Hepatocyte (in vitro differentiated cells): Measurements from ENCODE around the gene TFF1. TPM values are rescaled to one million over a fixed set of nuclear protein-coding genes. Genes with fewer than 3 reads are reported as not detected.

Experiments
- DNase-seq: peaks from one replicate; pipeline ENCODE4 v3.0.0-alpha.2; 2016; ENCODE audit warnings: low spot score
- H2AFZ ChIP-seq: fragments of 200-600 bp; sonication (generic); 2 replicates; pipeline ENCODE4 v1.6.0; 2016; ENCODE audit warnings: antibody characterized with exemption, mild to moderate bottlenecking
- H3K27ac ChIP-seq: fragments of 200-600 bp; sonication (generic); 2 replicates; pipeline ENCODE4 v1.5.1; 2016; ENCODE audit warnings: mild to moderate bottlenecking
- H3K27me3 ChIP-seq: fragments of 200-600 bp; sonication (generic); 2 replicates; pipeline ENCODE4 v1.6.1; 2016
- H3K36me3 ChIP-seq: fragments of 200-600 bp; sonication (generic); replicated peaks from 2 replicates; pipeline ENCODE4 v1.5.1; 2016; ENCODE audit warnings: low read depth; ENCODE audit not compliant: insufficient read depth
- H3K4me1 ChIP-seq: fragments of 200-600 bp; sonication (generic); 2 replicates; pipeline ENCODE4 v1.5.1; 2016; ENCODE audit warnings: mild to moderate bottlenecking, moderate library complexity; ENCODE audit not compliant: insufficient read depth
- H3K4me2 ChIP-seq: fragments of 200-600 bp; sonication (generic); 2 replicates; pipeline ENCODE4 v1.6.0; 2016
- H3K4me3 ChIP-seq: fragments of 200-600 bp; sonication (generic); 2 replicates; pipeline ENCODE4 v1.5.1; 2016; ENCODE audit warnings: mild to moderate bottlenecking
- H3K79me2 ChIP-seq: fragments of 200-600 bp; sonication (generic); 2 replicates; pipeline ENCODE4 v1.6.0; 2017; ENCODE audit warnings: mild to moderate bottlenecking
- H3K9me2 ChIP-seq: fragments of 200-600 bp; sonication (generic); replicated peaks from 2 replicates; pipeline ENCODE4 v1.6.0; 2017; ENCODE audit warnings: mild to moderate bottlenecking; ENCODE audit not compliant: insufficient read depth
- H3K9me3 ChIP-seq: fragments of 200-600 bp; sonication (generic); 2 replicates; pipeline ENCODE4 v1.5.1; 2016; ENCODE audit warnings: low read depth, mild to moderate bottlenecking
- H4K20me1 ChIP-seq: fragments of 200-600 bp; sonication (generic); 2 replicates; pipeline ENCODE4 v1.6.0; 2016; ENCODE audit warnings: mild to moderate bottlenecking; ENCODE audit not compliant: insufficient read depth, poor library complexity, severe bottlenecking
- CTCF ChIP-seq: fragments of 200-600 bp; sonication (generic); IDR thresholded peaks from 2 replicates; pipeline ENCODE4 v1.5.1; 2016; ENCODE audit warnings: antibody characterized with exemption, mild to moderate bottlenecking; ENCODE audit not compliant: poor library complexity
- EZH2 ChIP-seq: fragments of 200-600 bp; sonication (generic); IDR thresholded peaks from 2 replicates; pipeline ENCODE4 v1.6.1; 2016; ENCODE audit warnings: antibody characterized with exemption, mild to moderate bottlenecking, borderline replicate concordance
- EZH2phosphoT487 ChIP-seq: fragments of 200-600 bp; sonication (generic); IDR thresholded peaks from one replicate; pipeline ENCODE4 v1.6.1; 2018; ENCODE audit warnings: antibody characterized with exemption, mild to moderate bottlenecking, low read depth, moderate library complexity; ENCODE audit not compliant: unreplicated experiment, severe bottlenecking
- WGBS: methylation state at CpG from one replicate; pipeline ENCODE4 v1.1.6; 2016; ENCODE audit warnings: low lambda C conversion rate; ENCODE audit errors: missing lambda C conversion rate; 5-methylcytosine and 5-hydroxymethylcytosine counted together
- polyA plus RNA-seq: library from polyadenylated mRNA; unstranded; fragments of >200 nt; fragmentation: Nextera tagmentation; extraction: Ambion mirVana; gene quantifications from 2 replicates; pipeline ENCODE4 v1.2.1, GENCODE V29; 2016
- total RNA-seq: library from RNA; depleted of rRNA; stranded (reverse); fragments of >200 nt; gene quantifications from 2 replicates; pipeline ENCODE4 v1.2.3, GENCODE V29; 2014

TFF1 gene
- total and polyA plus RNA-seq, 2 experiments from 2014 or later, result 57.4 to 140 TPM

DNA sequence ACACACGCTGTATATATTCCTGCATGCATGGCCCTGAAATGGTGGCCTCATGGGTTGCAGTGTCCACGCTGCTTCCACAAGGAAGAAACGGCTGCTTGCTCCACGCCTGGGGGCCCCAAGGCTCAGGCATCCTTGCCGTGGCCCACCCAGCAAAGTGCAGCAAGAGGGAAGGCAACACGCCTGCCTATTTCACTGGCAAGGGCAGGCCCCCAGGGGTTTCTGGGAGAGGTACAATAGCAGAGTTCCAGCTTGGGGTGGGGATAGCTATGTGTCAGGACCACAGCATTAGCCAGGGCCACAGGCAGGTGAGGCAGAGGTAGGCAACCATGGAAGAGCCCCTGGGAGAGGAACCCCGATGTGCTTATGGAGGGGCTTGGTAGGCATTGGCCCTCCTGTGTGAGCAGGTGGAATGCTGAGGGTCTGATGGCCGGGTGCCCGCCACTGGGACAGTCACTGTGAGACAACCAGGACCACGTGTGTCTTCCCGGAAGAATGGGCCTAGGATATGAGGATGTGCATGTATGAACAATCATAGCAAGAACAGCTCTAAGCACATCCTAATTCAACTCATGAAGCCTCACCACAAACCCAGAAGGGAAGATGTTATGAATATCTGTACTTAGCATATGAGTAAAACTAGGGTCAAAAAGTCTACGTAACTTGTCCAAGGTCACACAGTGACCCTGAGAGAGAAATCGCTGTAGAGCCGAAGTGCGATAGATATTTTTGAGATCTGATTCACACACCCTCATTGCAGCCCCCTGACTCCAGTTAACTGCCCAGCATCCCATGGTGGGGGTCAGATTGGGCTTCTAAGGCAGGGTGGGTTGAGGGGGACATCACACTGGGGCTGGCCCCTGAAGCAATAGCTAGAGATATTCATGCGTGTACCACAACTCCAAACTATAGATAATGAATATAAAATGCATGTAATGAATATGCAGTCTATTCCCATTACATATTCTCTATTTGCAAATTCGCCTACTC lies 27.3 kb downstream of the TFF1 start:
- H3K79me2 ChIP-seq, result no peaks in the 10 kb centered on the region
- H3K36me3 ChIP-seq, result no peaks in the 10 kb centered on the region
- H3K9me2 ChIP-seq, result no peaks in the 10 kb centered on the region
- DNase-seq, result no peak
- no peaks in the 10 kb centered on the region for H3K9me3 ChIP-seq
- TF ChIP-seq CTCF (no peak), EZH2 (no peak), EZH2phosphoT487 (no peak)
- no peak overlapping the region for H3K4me2 ChIP-seq
- peak overlapping the region; percentile 86 for H3K27ac ChIP-seq
- H4K20me1 ChIP-seq, result no peaks in the 10 kb centered on the region
- H2AFZ ChIP-seq, result no peak overlapping the region
- 93% methylated on average over 17 of the region's 17 CpGs for WGBS
- no peaks in the 10 kb centered on the region for H3K27me3 ChIP-seq
- H3K4me1 ChIP-seq, result peaks cover 6% of the 10 kb centered on the region
- no peak overlapping the region for H3K4me3 ChIP-seq

- H3K79me2 ChIP-seq, result no peaks in the 10 kb centered on the region
Observed at GRCh38 chr21:42337830-42338728, 28.3 kb downstream of the TFF1 start.

DNA sequence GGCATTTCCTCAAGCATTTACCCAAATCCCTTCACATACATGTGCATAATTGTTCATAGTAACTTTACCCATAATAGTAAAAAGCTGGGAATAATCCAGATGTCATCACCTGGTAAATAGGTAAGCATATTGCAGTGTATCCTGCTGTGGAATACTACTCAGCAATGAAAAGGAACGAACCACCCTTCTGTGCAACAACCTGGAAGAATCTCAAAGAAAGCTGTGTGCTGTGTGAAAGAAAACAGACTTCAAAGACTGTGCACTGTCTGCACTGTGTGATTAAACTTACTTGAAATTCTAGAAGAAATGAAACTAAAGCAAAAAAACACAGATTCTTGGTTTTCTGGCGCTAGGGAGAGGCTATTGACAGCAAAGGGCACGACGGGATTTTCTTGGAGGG lies 29.1 kb downstream of the TFF1 start:
- no peaks in the 10 kb centered on the region for H4K20me1 ChIP-seq
- no peaks in the 10 kb centered on the region for H3K9me2 ChIP-seq
- no peak overlapping the region for H2AFZ ChIP-seq
- H3K4me3 ChIP-seq, result no peak overlapping the region
- no peaks in the 10 kb centered on the region for H3K36me3 ChIP-seq
- H3K27me3 ChIP-seq, result no peaks in the 10 kb centered on the region
- H3K79me2 ChIP-seq, result no peaks in the 10 kb centered on the region
- H3K27ac ChIP-seq, result peak overlapping the region; percentile 86
- TF ChIP-seq EZH2phosphoT487 (no peak), EZH2 (no peak), CTCF (no peak)
- no peak overlapping the region for H3K4me2 ChIP-seq
- DNase-seq, result no peak
- 92% methylated on average over 4 of the region's 4 CpGs for whole genome bisulfite sequencing
- no peaks in the 10 kb centered on the region for H3K9me3 ChIP-seq
- H3K4me1 ChIP-seq, result peaks cover 6% of the 10 kb centered on the region

More at GRCh38 chr21:42337830-42338728, 28.3 kb downstream of the TFF1 start:
- Histone ChIP-seq H3K36me3 (no peaks in the 10 kb centered on the region), H3K4me3 (no peak overlapping the region), H3K4me2 (peak overlapping the region; percentile 28), H3K4me1 (peaks cover 6% of the 10 kb centered on the region), H4K20me1 (no peaks in the 10 kb centered on the region), H3K9me3 (no peaks in the 10 kb centered on the region), H3K9me2 (no peaks in the 10 kb centered on the region), H3K27me3 (no peaks in the 10 kb centered on the region), H2AFZ (no peak overlapping the region), H3K27ac (peak overlapping the region; percentile 86)
- 57% methylated on average over 23 of the region's 23 CpGs for WGBS
- TF ChIP-seq CTCF (peak; percentile 58), EZH2 (no peak)
- DNase-seq, result peak; percentile 88
